K562 (cell line): ENCODE data around the gene PPIA. TPM values are rescaled to one million over a fixed set of nuclear protein-coding genes. Genes with fewer than 3 reads are reported as not detected.
A peak's percentile ranks its signal among the peaks of the same experiment; 100 is the strongest.

ENCODE experiments used
- CREB1 ChIP-seq, 2 experiments: sonication (generic) in 1 of 2; formaldehyde crosslinking in 1 of 2; IDR thresholded peaks; 2 replicates each; pipeline versions ENCODE4 v1.6.1 to v1.8.0; 2012 to 2022; ENCODE audit warnings: inconsistent platforms in 1 of 2, mild to moderate bottlenecking in 1 of 2, missing genetic modification reagents in 1 of 2, moderate library complexity in 1 of 2
- EP400 ChIP-seq: fragments of 450-650 bp; IDR thresholded peaks from 2 replicates; pipeline ENCODE4 v1.6.1; 2017; ENCODE audit warnings: antibody characterized with exemption, mild to moderate bottlenecking, moderate library complexity
- FOSL1 ChIP-seq: fragments of 200-800 bp; sonication (Bioruptor generic); conservative IDR thresholded peaks from 2 replicates; pipeline ENCODE4 v1.6.1; 2016; ENCODE audit warnings: missing genetic modification characterization, missing compliant biosample characterization
- GABPA ChIP-seq: fragments of 200-800 bp; sonication (Bioruptor generic); conservative IDR thresholded peaks from 2 replicates; pipeline ENCODE4 v1.6.1; 2016; ENCODE audit warnings: low read depth, missing genetic modification characterization, missing compliant biosample characterization
- GTF2B ChIP-seq: IDR thresholded peaks from 2 replicates; pipeline ENCODE4 v1.6.1; 2011; ENCODE audit not compliant: insufficient read length; ENCODE audit errors: extremely low read depth
- HDAC1 ChIP-seq, 2 experiments: fragments of 450-650 bp; IDR thresholded peaks; 2 replicates each; pipeline ENCODE4 v1.6.1; 2016 to 2017; ENCODE audit warnings: inconsistent platforms in 1 of 2, mild to moderate bottlenecking in 1 of 2, moderate library complexity in 1 of 2
- MYNN ChIP-seq, 2 experiments: sonication (generic); formaldehyde crosslinking in 1 of 2; IDR thresholded peaks; 2 replicates each; pipeline versions ENCODE4 v1.5.0 to v1.6.1; 2016 to 2020; ENCODE audit warnings: antibody characterized with exemption in 1 of 2, missing genetic modification reagents in 1 of 2
- PRDM10 ChIP-seq: fragments of 450-650 bp; IDR thresholded peaks from 2 replicates; pipeline ENCODE4 v1.6.1; 2018; ENCODE audit not compliant: partially characterized antibody
- SNRNP70 ChIP-seq: fragments of 200-400 bp; formaldehyde crosslinking; optimal IDR thresholded peaks from 2 replicates; pipeline ENCODE3; 2017; ENCODE audit warnings: low read depth, low read length
- TFAP4 ChIP-seq: sonication (generic); formaldehyde crosslinking; IDR thresholded peaks from 2 replicates; pipeline ENCODE4 v1.8.0; 2022; ENCODE audit warnings: missing genetic modification reagents, mild to moderate bottlenecking, moderate library complexity, borderline replicate concordance
- ZBTB12 ChIP-seq: fragments of 250-450 bp; sonication (Bioruptor Pico); IDR thresholded peaks from 2 replicates; pipeline ENCODE4 v1.4.0; 2020
- ZBTB7A ChIP-seq: IDR thresholded peaks from 2 replicates; pipeline ENCODE4 v1.6.1; 2011; ENCODE audit warnings: low read depth, mild to moderate bottlenecking, low read length, moderate library complexity, borderline replicate concordance; ENCODE audit not compliant: control insufficient read depth
- ZNF3 ChIP-seq: fragments of 250-450 bp; sonication (Bioruptor Pico); IDR thresholded peaks from 2 replicates; pipeline ENCODE4 v1.5.0; 2021; ENCODE audit warnings: mild to moderate bottlenecking, moderate library complexity
- ZNF41 ChIP-seq: fragments of 250-450 bp; sonication (Bioruptor Pico); conservative IDR thresholded peaks from 2 replicates; pipeline ENCODE4 v1.4.0; 2020; ENCODE audit warnings: mild to moderate bottlenecking
- ZNF431 ChIP-seq: sonication (generic); formaldehyde crosslinking; IDR thresholded peaks from 2 replicates; pipeline ENCODE4 v1.8.0; 2022; ENCODE audit warnings: mild to moderate bottlenecking, missing genetic modification reagents
- polyA plus RNA-seq, 8 experiments: library from polyadenylated mRNA; depleted of rRNA in 4 of 8; stranded (reverse) in 5 of 8; unstranded in 3 of 8; fragments of >200 nt; fragmentation: Nextera tagmentation in 2 of 8; fragmentation: Illumina TruSeq in 1 of 8; extraction: Ambion mirVana in 2 of 8; extraction: Trizol in 1 of 8; gene quantifications; 2 replicates each; pipeline versions ENCODE4 v1.2.1 to v1.2.3, GENCODE V29; 2011 to 2014; ENCODE audit warnings: inconsistent platforms in 1 of 8, missing spikeins in 1 of 8
- total RNA-seq, 7 experiments: library from RNA; depleted of rRNA in 6 of 7; stranded (reverse); fragments of >200 nt in 6 of 7; fragmentation: Illumina TruSeq in 2 of 7; extraction: Trizol in 2 of 7; gene quantifications; 2 replicates each; pipeline versions ENCODE4 v1.2.1 to v1.2.3, GENCODE V29; 2011 to 2021; ENCODE audit warnings: low replicate concordance in 1 of 7
- TF ChIP-seq, protein P1 (sequence below): fragments of 450-650 bp; IDR thresholded peaks from 2 replicates; pipeline ENCODE4 v1.6.1; 2016; ENCODE audit warnings: low read depth, mild to moderate bottlenecking, moderate library complexity

PPIA gene
- total and polyA plus RNA-seq, 9 of the 15 experiments (the other 6 are each of a cell fraction or from before 2014, with no cell fraction given) = 2,583 to 7,504 (median 3,973) TPM

- TF ChIP-seq TFAP4 (CRISPR knock-in tag) (peak; percentile 80), ZBTB12 (0 out of 2 replicates have a peak, but pooled peaks have one; percentile 18), FOSL1 (tag) (peak; percentile 52; the same call in 1 of the 2 replicates), GTF2B (peak; percentile 13), PRDM10 (peak; percentile 62), ZBTB7A (peak; percentile 78), HDAC1 (IDR thresholded peaks at IDR 0.05) (0 out of 4 replicates have a peak, but pooled peaks of 1 of the 2 experiments have one; percentile 12), MYNN (IDR thresholded peaks at IDR 0.05) (0 out of 2 replicates have a peak, but pooled peaks have one; percentile 38), MYNN (CRISPR knock-in tag; IDR thresholded peaks at IDR 0.05) (no peak), ZNF431 (peak; percentile 44; the same call in 1 of the 2 replicates), GABPA (tag) (peak; percentile 46), ZNF41 (CRISPR knock-in tag) (0 out of 2 replicates have a peak, but pooled peaks have one; percentile 17), ZNF3 (CRISPR knock-in tag) (no peak), EP400 (peak; percentile 58), SNRNP70 (peak; percentile 41), CREB1 (IDR thresholded peaks at IDR 0.05) (no peak), CREB1 (CRISPR knock-in tag; IDR thresholded peaks at IDR 0.05) (peak; percentile 75; the same call in 1 of the 2 replicates)
- TF ChIP-seq, protein P1, sequence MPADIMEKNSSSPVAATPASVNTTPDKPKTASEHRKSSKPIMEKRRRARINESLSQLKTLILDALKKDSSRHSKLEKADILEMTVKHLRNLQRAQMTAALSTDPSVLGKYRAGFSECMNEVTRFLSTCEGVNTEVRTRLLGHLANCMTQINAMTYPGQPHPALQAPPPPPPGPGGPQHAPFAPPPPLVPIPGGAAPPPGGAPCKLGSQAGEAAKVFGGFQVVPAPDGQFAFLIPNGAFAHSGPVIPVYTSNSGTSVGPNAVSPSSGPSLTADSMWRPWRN = 0 out of 2 replicates have a peak, but pooled peaks have one; percentile 5
Measured at GRCh38 chr7:44797329-44798258, 1.1 kb downstream of the PPIA start (continued).
